Hepatocyte (in vitro differentiated cells): ENCODE results near the gene CBLB.

Experiments used
- EZH2phosphoT487 ChIP-seq: fragments of 200-600 bp; sonication (generic); IDR thresholded peaks from one replicate; pipeline ENCODE4 v1.6.1; 2018; ENCODE audit warnings: antibody characterized with exemption, mild to moderate bottlenecking, low read depth, moderate library complexity; ENCODE audit not compliant: unreplicated experiment, severe bottlenecking
- TF ChIP-seq, protein P1 (sequence below): fragments of 200-600 bp; sonication (generic); IDR thresholded peaks from 2 replicates; pipeline ENCODE4 v1.5.1; 2016; ENCODE audit warnings: antibody characterized with exemption, mild to moderate bottlenecking; ENCODE audit not compliant: poor library complexity

DNA sequence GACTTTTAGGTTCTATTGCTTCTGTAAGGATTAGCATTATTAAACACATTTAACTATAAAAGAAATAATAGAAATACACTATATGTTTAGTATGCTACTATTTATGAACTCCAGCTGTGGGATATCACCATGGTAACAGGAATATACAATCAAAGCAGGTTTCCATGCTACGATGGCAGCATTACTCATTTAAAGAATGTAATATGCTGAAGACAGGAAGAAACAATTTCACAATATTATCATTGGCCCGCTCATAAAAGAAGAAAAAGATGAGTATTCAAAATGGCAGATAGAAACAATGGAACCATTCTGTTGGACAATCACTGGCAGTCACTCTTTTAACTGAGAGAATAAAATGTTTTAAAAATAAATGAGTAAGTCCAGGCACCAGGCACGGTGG, 153.4 kb downstream of the CBLB start:
- TF ChIP-seq, protein P1, sequence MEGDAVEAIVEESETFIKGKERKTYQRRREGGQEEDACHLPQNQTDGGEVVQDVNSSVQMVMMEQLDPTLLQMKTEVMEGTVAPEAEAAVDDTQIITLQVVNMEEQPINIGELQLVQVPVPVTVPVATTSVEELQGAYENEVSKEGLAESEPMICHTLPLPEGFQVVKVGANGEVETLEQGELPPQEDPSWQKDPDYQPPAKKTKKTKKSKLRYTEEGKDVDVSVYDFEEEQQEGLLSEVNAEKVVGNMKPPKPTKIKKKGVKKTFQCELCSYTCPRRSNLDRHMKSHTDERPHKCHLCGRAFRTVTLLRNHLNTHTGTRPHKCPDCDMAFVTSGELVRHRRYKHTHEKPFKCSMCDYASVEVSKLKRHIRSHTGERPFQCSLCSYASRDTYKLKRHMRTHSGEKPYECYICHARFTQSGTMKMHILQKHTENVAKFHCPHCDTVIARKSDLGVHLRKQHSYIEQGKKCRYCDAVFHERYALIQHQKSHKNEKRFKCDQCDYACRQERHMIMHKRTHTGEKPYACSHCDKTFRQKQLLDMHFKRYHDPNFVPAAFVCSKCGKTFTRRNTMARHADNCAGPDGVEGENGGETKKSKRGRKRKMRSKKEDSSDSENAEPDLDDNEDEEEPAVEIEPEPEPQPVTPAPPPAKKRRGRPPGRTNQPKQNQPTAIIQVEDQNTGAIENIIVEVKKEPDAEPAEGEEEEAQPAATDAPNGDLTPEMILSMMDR = no peak
- TF ChIP-seq EZH2phosphoT487 = no peak
